Uterus (tissue), 4 donors: ENCODE results near the gene COBLL1. TPM values are rescaled to one million over a fixed set of nuclear protein-coding genes. Genes with fewer than 3 reads are reported as not detected.

Experiments
- DNase-seq, 2 donors: peaks; one replicate each; pipeline ENCODE4 v3.0.0-alpha.2; 2019 to 2020
- H3K27ac ChIP-seq, 2 donors: fragments of 200-600 bp; sonication (generic); 1 replicate in 1 of 2; 2 replicates in 1 of 2; pipeline ENCODE4 v1.5.1; 2016 to 2018
- H3K27me3 ChIP-seq, 2 donors: fragments of 200-600 bp; sonication (generic); one replicate each; pipeline ENCODE4 v1.5.1; 2018 to 2019; ENCODE audit warnings: control low read depth in 1 of 2
- H3K36me3 ChIP-seq, 2 donors: fragments of 200-600 bp; sonication (generic); one replicate each; pipeline ENCODE4 v1.5.1; 2019; ENCODE audit warnings: control low read depth in 1 of 2
- H3K4me1 ChIP-seq, 2 donors: fragments of 200-600 bp; sonication (generic); one replicate each; pipeline ENCODE4 v1.5.1; 2018 to 2019; ENCODE audit warnings: control low read depth in 1 of 2
- H3K4me3 ChIP-seq, 2 donors: fragments of 200-600 bp; sonication (generic); 1 replicate in 1 of 2; 2 replicates in 1 of 2; pipeline ENCODE4 v1.5.1; 2018 to 2019; ENCODE audit warnings: mild to moderate bottlenecking in 1 of 2
- H3K9me3 ChIP-seq, 2 donors: fragments of 200-600 bp; sonication (generic); one replicate each; pipeline ENCODE4 v1.5.1; 2019; ENCODE audit warnings: control low read depth in 1 of 2
- POLR2A ChIP-seq, 2 donors: fragments of 450-650 bp; IDR thresholded peaks; one replicate each; pipeline ENCODE4 v1.6.1; 2016; ENCODE audit warnings: antibody characterized with exemption in 2 of 2, mild to moderate bottlenecking in 1 of 2, moderate library complexity in 1 of 2
- intact Hi-C: fragments of 100-400 bp; cut with DNase I; formaldehyde crosslinking; loops from one replicate; pipeline ENCODE4 v1.15.1; 2023; ENCODE audit warnings: low total_unique reads
- total RNA-seq, 4 donors: library from RNA; depleted of rRNA in 3 of 4; stranded (reverse); fragments of >200 nt in 3 of 4; gene quantifications; one replicate each; pipeline versions ENCODE4 v1.1.0 to v1.2.4, GENCODE V29; 2014 to 2023
- TF ChIP-seq, protein P1 (sequence below), 4 experiments: fragments of 200-600 bp in 2 of 4; fragments of 450-650 bp in 2 of 4; sonication (generic) in 2 of 4; IDR thresholded peaks; one replicate each; pipeline ENCODE4 v1.5.1; 2016 to 2019; ENCODE audit warnings: antibody characterized with exemption in 4 of 4, mild to moderate bottlenecking in 2 of 4, moderate library complexity in 1 of 4
- donor health status: DM: yes; HTN: yes; CAD: no.

Gene COBLL1
- total RNA-seq, 4 donors from 2014 or later: 4.1 to 32.6 (median 17.9) TPM

DNA sequence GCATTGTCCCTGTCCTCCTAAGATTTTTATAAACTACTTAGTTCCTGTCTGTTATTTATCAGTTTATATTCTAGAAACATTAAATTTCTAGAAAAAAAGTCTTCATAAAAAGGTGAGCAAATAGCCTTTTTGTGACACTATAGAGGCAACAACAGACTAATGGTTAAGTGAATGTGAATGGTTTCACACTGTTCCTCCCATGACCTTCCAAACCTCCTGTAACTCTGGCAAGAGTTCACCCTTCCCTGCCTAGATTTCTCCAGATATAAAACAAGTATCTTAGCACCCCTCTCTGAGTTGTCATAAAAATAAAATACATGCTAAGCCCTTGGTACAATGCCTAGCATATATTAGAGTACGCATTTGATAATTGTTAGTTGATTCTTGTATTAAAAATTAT is 29.2 kb downstream of the COBLL1 start:
- H3K4me1 ChIP-seq: no peaks in the 10 kb centered on the region
- H3K27ac ChIP-seq: no peak overlapping the region

DNA sequence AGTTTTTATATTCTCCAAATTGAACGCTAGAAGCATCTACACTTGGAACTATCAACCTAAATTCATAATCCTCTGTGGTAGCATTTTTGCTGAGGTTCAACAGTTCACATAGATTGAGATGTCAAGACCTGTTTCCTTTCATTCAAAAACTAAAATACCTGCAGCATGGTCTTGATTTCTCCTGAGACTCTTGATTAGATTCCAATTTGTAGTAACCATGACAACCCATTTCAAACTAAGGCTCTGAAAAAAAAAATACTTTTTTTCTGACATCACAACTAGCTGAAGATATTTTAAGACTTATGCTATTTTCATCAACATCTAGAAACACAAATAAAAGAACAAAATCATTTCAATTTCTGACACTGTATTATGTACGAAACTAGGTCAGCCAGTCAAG is 29.8 kb downstream of the COBLL1 start:
- H3K9me3 ChIP-seq: no peaks in the 10 kb centered on the region
- TF ChIP-seq POLR2A (IDR thresholded peaks at IDR 0.05): no peak
- TF ChIP-seq, protein P1, sequence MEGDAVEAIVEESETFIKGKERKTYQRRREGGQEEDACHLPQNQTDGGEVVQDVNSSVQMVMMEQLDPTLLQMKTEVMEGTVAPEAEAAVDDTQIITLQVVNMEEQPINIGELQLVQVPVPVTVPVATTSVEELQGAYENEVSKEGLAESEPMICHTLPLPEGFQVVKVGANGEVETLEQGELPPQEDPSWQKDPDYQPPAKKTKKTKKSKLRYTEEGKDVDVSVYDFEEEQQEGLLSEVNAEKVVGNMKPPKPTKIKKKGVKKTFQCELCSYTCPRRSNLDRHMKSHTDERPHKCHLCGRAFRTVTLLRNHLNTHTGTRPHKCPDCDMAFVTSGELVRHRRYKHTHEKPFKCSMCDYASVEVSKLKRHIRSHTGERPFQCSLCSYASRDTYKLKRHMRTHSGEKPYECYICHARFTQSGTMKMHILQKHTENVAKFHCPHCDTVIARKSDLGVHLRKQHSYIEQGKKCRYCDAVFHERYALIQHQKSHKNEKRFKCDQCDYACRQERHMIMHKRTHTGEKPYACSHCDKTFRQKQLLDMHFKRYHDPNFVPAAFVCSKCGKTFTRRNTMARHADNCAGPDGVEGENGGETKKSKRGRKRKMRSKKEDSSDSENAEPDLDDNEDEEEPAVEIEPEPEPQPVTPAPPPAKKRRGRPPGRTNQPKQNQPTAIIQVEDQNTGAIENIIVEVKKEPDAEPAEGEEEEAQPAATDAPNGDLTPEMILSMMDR (IDR thresholded peaks at IDR 0.05): no peak

More for the DNA sequence above, 29.2 kb downstream of the COBLL1 start:
- no peak overlapping the region for H3K4me3 ChIP-seq
- DNase-seq: no peak
- H3K27me3 ChIP-seq: no peaks in the 10 kb centered on the region
- intact Hi-C loops: no loop called here
- H3K36me3 ChIP-seq: no peaks in the 10 kb centered on the region
- TF ChIP-seq, protein P1 (IDR thresholded peaks at IDR 0.05): no peak
- TF ChIP-seq POLR2A (IDR thresholded peaks at IDR 0.05): no peak
- no peaks in the 10 kb centered on the region for H3K9me3 ChIP-seq

DNA sequence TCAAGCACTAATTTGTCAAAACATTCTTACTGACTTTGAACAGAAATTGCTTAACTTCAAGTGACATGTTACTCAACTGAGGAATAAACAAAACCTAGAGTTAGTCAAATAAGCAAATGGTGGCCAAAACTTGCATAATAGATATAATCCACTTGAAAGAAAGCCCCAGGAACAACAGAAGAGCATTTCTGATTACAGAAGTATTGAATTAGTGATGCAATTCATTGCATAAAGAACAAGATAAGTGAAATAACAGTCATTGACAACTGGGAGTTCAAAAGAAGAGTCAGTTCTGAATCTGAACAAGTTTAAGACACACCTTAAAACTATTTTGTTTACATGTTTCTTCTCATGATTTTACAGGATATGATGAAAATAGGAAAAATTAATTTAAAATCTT is 30.8 kb downstream of the COBLL1 start:
- H3K9me3 ChIP-seq: no peaks in the 10 kb centered on the region
- no peak for DNase-seq
- H3K27me3 ChIP-seq: no peaks in the 10 kb centered on the region
- H3K27ac ChIP-seq: no peak overlapping the region
- H3K36me3 ChIP-seq: no peaks in the 10 kb centered on the region
- intact Hi-C loops: no loop called here
- TF ChIP-seq, protein P1 (IDR thresholded peaks at IDR 0.05): no peak
- no peak for TF ChIP-seq POLR2A (IDR thresholded peaks at IDR 0.05)
- no peak overlapping the region for H3K4me3 ChIP-seq
- no peaks in the 10 kb centered on the region for H3K4me1 ChIP-seq

More for the DNA sequence above, 29.8 kb downstream of the COBLL1 start:
- H3K36me3 ChIP-seq: no peaks in the 10 kb centered on the region
- no peak for DNase-seq
- no peak overlapping the region for H3K4me3 ChIP-seq
- no peaks in the 10 kb centered on the region for H3K4me1 ChIP-seq
- intact Hi-C loops: no loop called here
- H3K27ac ChIP-seq: no peak overlapping the region
- no peaks in the 10 kb centered on the region for H3K27me3 ChIP-seq

DNA sequence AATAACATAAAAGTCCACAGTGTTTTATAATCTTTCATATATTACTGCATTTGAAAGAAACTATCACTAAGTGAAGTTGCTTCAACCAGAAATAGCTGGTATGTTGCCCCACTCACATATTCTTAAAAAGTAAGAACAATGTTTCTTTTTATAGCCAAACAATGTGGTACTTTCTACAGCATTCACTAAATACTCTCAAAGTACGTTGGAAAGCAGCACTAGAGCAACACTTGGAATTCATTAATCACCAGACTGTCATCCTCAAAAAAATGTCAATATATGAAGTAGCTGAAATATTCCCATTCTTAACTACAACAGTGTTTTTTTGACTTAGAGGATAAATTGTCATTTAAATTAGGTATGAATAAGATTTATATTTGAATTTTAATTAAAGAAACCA is 32.8 kb downstream of the COBLL1 start:
- intact Hi-C loops: no loop called here
- Histone ChIP-seq H3K27me3 (no peaks in the 10 kb centered on the region), H3K27ac (no peak overlapping the region)

DNA sequence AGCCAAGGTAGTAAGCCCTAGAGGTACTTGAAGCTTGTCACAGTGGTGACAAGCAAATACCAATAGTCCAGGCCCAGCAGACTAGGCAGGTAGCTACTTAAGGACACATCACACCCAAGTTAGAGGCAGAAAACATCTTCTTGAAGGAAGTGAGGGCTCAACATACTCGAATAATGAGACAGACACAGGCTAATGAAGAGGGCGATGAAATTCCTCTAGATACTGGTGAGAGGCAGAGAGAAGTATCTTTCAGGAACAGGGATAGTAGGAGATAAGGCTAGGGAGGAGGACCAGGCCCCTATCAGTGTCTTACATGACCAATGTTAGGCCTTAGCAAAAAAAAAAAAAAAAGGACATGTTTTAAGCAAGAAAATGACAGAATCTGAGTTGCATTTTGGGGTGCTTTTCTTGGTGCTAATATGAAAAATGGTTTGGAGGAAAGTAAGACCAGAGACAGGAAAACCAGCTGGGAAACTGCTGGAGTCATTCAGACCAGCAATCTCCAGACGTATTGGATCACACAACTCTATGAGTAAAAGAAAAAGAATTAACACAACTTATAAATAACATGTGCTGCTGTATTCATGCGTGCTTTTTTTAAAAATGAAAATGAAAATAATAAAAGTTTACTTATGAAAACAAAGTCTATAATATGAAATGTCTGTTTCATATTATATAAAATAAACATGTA is 37.7 kb downstream of the COBLL1 start:
- intact Hi-C loops: no loop called here
- DNase-seq: no peak
- no peak overlapping the region for H3K4me3 ChIP-seq
- no peak for TF ChIP-seq POLR2A (IDR thresholded peaks at IDR 0.05)
- TF ChIP-seq, protein P1 (IDR thresholded peaks at IDR 0.05): no peak
- peak overlapping the region in 1 of 2 donors; percentile 27 for H3K27ac ChIP-seq
- H3K9me3 ChIP-seq: no peaks in the 10 kb centered on the region
- no peaks in the 10 kb centered on the region for H3K36me3 ChIP-seq
- H3K27me3 ChIP-seq: no peaks in the 10 kb centered on the region
- H3K4me1 ChIP-seq: no peaks in the 10 kb centered on the region

More for the DNA sequence above, 32.8 kb downstream of the COBLL1 start:
- TF ChIP-seq, protein P1 (IDR thresholded peaks at IDR 0.05): no peak
- TF ChIP-seq POLR2A (IDR thresholded peaks at IDR 0.05): no peak
- H3K4me3 ChIP-seq: no peak overlapping the region
- H3K9me3 ChIP-seq: no peaks in the 10 kb centered on the region
- no peaks in the 10 kb centered on the region for H3K36me3 ChIP-seq
- DNase-seq: no peak
- no peaks in the 10 kb centered on the region for H3K4me1 ChIP-seq
